VCaP (cell line): ENCODE measurements around the gene FHIT.

Experiments
- H3K27ac ChIP-seq: fragments of 450-650 bp; 2 replicates; pipeline ENCODE4 v1.5.1; 2017
- CTCF ChIP-seq: fragments of 450-650 bp; conservative IDR thresholded peaks from 2 replicates; pipeline ENCODE4 v1.5.1; 2017; ENCODE audit warnings: mild to moderate bottlenecking, moderate library complexity

Gene FHIT

GRCh38 chr3:60125686-60126085 is 1125.6 kb downstream of the FHIT start:
- no peak for TF ChIP-seq CTCF
- no peak overlapping the region for H3K27ac ChIP-seq

GRCh38 chr3:60120245-60120644 is 1131.0 kb downstream of the FHIT start:
- TF ChIP-seq CTCF: no peak
- no peak overlapping the region for H3K27ac ChIP-seq

- no peak overlapping the region for H3K27ac ChIP-seq
- TF ChIP-seq CTCF: no peak
These were observed 1137.1 kb downstream of the FHIT start for GRCh38 chr3:60114191-60114590.

- H3K27ac ChIP-seq: no peak overlapping the region
- TF ChIP-seq CTCF: no peak
These were observed 1144.0 kb downstream of the FHIT start for GRCh38 chr3:60107275-60107674.

GRCh38 chr3:60102154-60102553 is 1149.1 kb downstream of the FHIT start:
- TF ChIP-seq CTCF: no peak
- no peak overlapping the region for H3K27ac ChIP-seq

- H3K27ac ChIP-seq: no peak overlapping the region
- TF ChIP-seq CTCF: no peak
These were observed 1149.6 kb downstream of the FHIT start for GRCh38 chr3:60101621-60102020.

GRCh38 chr3:60096403-60096802 is 1154.8 kb downstream of the FHIT start:
- H3K27ac ChIP-seq: no peak overlapping the region
- no peak for TF ChIP-seq CTCF

- no peak overlapping the region for H3K27ac ChIP-seq
- TF ChIP-seq CTCF: no peak
These were observed 1155.3 kb downstream of the FHIT start for GRCh38 chr3:60095930-60096329.
